Trophoblast cell (in vitro differentiated cells and primary cell): ENCODE results near the gene RASIP1.

Experiments used
- DNase-seq, 2 donors: peaks; one replicate each; pipeline ENCODE4 v3.0.0-alpha.2; 2016
- H2AFZ ChIP-seq: 2 replicates; pipeline ENCODE4 v1.6.1; 2013; ENCODE audit warnings: low read length, moderate library complexity, mild to moderate bottlenecking; ENCODE audit not compliant: insufficient read depth, poor library complexity
- H2AK5ac ChIP-seq: 2 replicates; pipeline ENCODE4 v1.6.1; 2013; ENCODE audit warnings: mild to moderate bottlenecking, low read length
- H2BK120ac ChIP-seq: 2 replicates; pipeline ENCODE4 v1.6.1; 2013; ENCODE audit warnings: low read length, mild to moderate bottlenecking, moderate library complexity; ENCODE audit not compliant: insufficient read depth, poor library complexity
- H2BK12ac ChIP-seq: 2 replicates; pipeline ENCODE4 v1.6.1; 2013; ENCODE audit warnings: mild to moderate bottlenecking, low read length, moderate library complexity
- H2BK5ac ChIP-seq: 2 replicates; pipeline ENCODE4 v1.6.1; 2013; ENCODE audit warnings: low read length, low read depth, moderate library complexity, mild to moderate bottlenecking; ENCODE audit not compliant: poor library complexity
- H3K14ac ChIP-seq: 2 replicates; pipeline ENCODE4 v1.6.1; 2013; ENCODE audit warnings: mild to moderate bottlenecking, low read length
- H3K18ac ChIP-seq: 2 replicates; pipeline ENCODE4 v1.6.1; 2013; ENCODE audit warnings: mild to moderate bottlenecking, low read length
- H3K23ac ChIP-seq: 2 replicates; pipeline ENCODE4 v1.6.1; 2013; ENCODE audit warnings: low read length
- H3K27ac ChIP-seq: 2 replicates; pipeline ENCODE4 v1.5.1; 2013; ENCODE audit warnings: low read depth, mild to moderate bottlenecking, inconsistent platforms, low read length, moderate library complexity
- H3K27me3 ChIP-seq: 2 replicates; pipeline ENCODE4 v1.6.1; 2013; ENCODE audit warnings: inconsistent platforms, mild to moderate bottlenecking, low read length, moderate library complexity; ENCODE audit not compliant: insufficient read depth
- H3K36me3 ChIP-seq, 2 experiments: 1 replicate in 1 of 2; 2 replicates in 1 of 2; pipeline ENCODE4 v1.6.1; 2013; ENCODE audit warnings: low read length in 2 of 2, mild to moderate bottlenecking in 2 of 2, moderate library complexity in 1 of 2; ENCODE audit not compliant: insufficient read depth in 2 of 2, control insufficient read depth in 1 of 2
- H3K4ac ChIP-seq: 2 replicates; pipeline ENCODE4 v1.6.1; 2013; ENCODE audit warnings: low read depth, mild to moderate bottlenecking, low read length, moderate library complexity
- H3K4me1 ChIP-seq, 2 experiments: 1 replicate in 1 of 2; 2 replicates in 1 of 2; pipeline ENCODE4 v1.6.1; 2013; ENCODE audit warnings: low read length in 2 of 2, mild to moderate bottlenecking in 2 of 2, moderate library complexity in 1 of 2; ENCODE audit not compliant: insufficient read depth in 2 of 2, control insufficient read depth in 1 of 2
- H3K4me2 ChIP-seq: 2 replicates; pipeline ENCODE4 v1.6.1; 2013; ENCODE audit warnings: inconsistent platforms, mild to moderate bottlenecking, low read length, moderate library complexity
- H3K4me3 ChIP-seq: 2 replicates; pipeline ENCODE4 v1.5.1; 2013; ENCODE audit warnings: mild to moderate bottlenecking, low read depth, low read length, inconsistent platforms
- H3K79me1 ChIP-seq: one replicate; pipeline ENCODE4 v1.6.1; 2013; ENCODE audit warnings: low read length
- H3K79me2 ChIP-seq: 2 replicates; pipeline ENCODE4 v1.6.1; 2013; ENCODE audit warnings: low read length, mild to moderate bottlenecking; ENCODE audit not compliant: control insufficient read depth, insufficient read depth, poor library complexity
- H3K9ac ChIP-seq: 2 replicates; pipeline ENCODE4 v1.6.1; 2013; ENCODE audit warnings: mild to moderate bottlenecking, low read length
- H3K9me3 ChIP-seq: 2 replicates; pipeline ENCODE4 v1.6.1; 2013; ENCODE audit warnings: low read depth, mild to moderate bottlenecking, control low read depth, inconsistent platforms, low read length; ENCODE audit not compliant: insufficient read depth
- H4K12ac ChIP-seq: 2 replicates; pipeline ENCODE4 v1.6.1; 2013; ENCODE audit warnings: low read depth, mild to moderate bottlenecking, low read length, moderate library complexity
- H4K8ac ChIP-seq: 2 replicates; pipeline ENCODE4 v1.6.1; 2013; ENCODE audit warnings: low read depth, mild to moderate bottlenecking, low read length, moderate library complexity
- H4K91ac ChIP-seq: one replicate; pipeline ENCODE4 v1.6.1; 2013; ENCODE audit warnings: low read depth, mild to moderate bottlenecking, low read length, moderate library complexity
- WGBS: extraction: QIAGEN DNeasy Blood & Tissue Kit; methylation state at CpG from one replicate; pipeline ENCODE4 v1.1.7; 2013; ENCODE audit warnings: missing lambda C conversion rate; ENCODE audit not compliant: insufficient read length, insufficient coverage; ENCODE audit errors: extremely low coverage; 5-methylcytosine and 5-hydroxymethylcytosine counted together

Gene RASIP1

DNA sequence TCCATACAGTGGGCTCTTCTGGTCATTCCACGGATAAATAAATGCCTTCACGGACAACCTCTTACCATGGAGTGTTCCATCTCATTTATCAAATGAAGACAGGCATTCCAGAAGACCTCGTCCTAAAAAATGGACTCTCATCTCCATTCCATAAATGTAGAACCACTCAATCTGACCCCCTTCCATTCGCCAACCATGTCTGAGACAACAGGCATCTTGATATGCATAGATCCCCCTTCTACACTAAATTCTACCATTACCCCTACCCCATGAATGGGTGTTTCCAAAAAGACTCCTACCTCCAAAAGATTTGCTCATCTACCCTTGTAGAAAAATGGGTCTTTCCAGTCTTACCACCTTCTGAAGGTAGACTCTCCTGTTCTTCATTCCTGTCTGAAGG lies 9.0 kb downstream of the RASIP1 start:
- Histone ChIP-seq H3K4me2 (no peak overlapping the region), H2AFZ (no peak overlapping the region), H2BK120ac (no peak overlapping the region), H3K18ac (no peak overlapping the region), H3K79me2 (no peaks in the 10 kb centered on the region), H2BK12ac (no peak overlapping the region), H3K14ac (no peak overlapping the region), H4K91ac (no peak overlapping the region), H2BK5ac (no peak overlapping the region), H4K12ac (no peak overlapping the region), H3K4me1 (no peaks in the 10 kb centered on the region), H3K4me3 (no peak overlapping the region), H4K8ac (no peak overlapping the region), H3K27me3 (no peaks in the 10 kb centered on the region), H3K9me3 (peaks cover 6% of the 10 kb centered on the region), H3K23ac (no peak overlapping the region), H3K36me3 (no peaks in the 10 kb centered on the region), H3K27ac (no peak overlapping the region), H3K9ac (no peak overlapping the region), H2AK5ac (no peak overlapping the region), H3K79me1 (peaks cover 3% of the 10 kb centered on the region), H3K4ac (no peak overlapping the region)
- no CpG with 5 or more reads among the region's 4 CpGs for WGBS
- no peak for DNase-seq

DNA sequence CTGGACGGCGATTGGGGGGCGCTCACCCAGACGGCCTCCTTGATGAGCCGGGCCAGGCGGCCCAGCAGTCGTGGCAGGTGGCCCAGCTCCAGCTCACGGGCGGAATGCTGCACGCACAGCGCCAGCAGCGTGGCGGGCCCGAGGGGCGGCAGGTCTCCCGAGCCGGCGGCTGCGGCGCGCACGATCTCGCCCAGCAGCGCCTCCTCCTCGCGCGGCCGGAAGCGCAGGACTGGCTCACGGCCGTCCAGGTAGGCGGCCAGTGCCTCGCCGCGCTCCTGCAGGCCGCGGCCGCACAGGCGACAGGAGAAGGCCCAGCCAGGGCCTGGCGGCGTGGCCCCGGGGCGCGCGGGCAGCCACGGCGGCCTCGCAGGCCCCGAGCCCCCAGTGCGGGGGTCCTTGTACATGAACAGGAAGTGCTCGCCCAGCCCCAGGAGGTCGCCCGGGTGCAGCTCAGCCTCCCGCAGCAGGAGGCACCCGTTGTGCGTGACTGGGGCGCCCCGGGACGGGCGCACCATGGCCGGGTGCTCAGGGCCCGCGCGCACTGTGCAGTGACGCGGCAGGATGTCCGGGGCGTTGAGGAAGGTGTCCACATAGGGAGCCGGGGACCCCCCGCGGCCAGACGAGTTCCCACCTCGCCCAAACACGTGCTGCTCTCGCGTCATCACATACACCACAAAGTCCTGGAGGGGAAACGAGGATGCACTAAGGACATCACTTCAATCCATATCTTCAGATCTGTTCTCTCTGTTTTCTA lies 11.3 kb downstream of the RASIP1 start:
- WGBS: no CpG with 5 or more reads among the region's 77 CpGs
- no peak for DNase-seq
- H3K27ac ChIP-seq: no peak overlapping the region

GRCh38 chr19:48726556-48726955 lies 13.9 kb downstream of the RASIP1 start:
- Histone ChIP-seq H3K27ac (no peak overlapping the region), H3K23ac (no peak overlapping the region), H3K18ac (no peak overlapping the region), H3K4ac (no peak overlapping the region), H3K4me2 (no peak overlapping the region), H3K27me3 (no peaks in the 10 kb centered on the region), H4K12ac (no peak overlapping the region), H3K79me2 (no peaks in the 10 kb centered on the region), H3K14ac (no peak overlapping the region), H2BK5ac (no peak overlapping the region), H4K8ac (no peak overlapping the region), H3K9me3 (peaks cover 6% of the 10 kb centered on the region), H3K9ac (no peak overlapping the region), H2BK12ac (no peak overlapping the region), H3K4me3 (no peak overlapping the region), H2AK5ac (no peak overlapping the region), H3K79me1 (no peaks in the 10 kb centered on the region), H3K36me3 (no peaks in the 10 kb centered on the region), H4K91ac (no peak overlapping the region), H3K4me1 (no peaks in the 10 kb centered on the region), H2BK120ac (no peak overlapping the region), H2AFZ (no peak overlapping the region)
- no peak for DNase-seq
- WGBS: no CpG with 5 or more reads among the region's 2 CpGs

More for the DNA sequence above, 11.3 kb downstream of the RASIP1 start:
- H3K4ac ChIP-seq: no peak overlapping the region
- H3K27me3 ChIP-seq: no peaks in the 10 kb centered on the region
- no peaks in the 10 kb centered on the region for H3K4me1 ChIP-seq
- no peak overlapping the region for H2AK5ac ChIP-seq
- H2BK12ac ChIP-seq: no peak overlapping the region
- no peaks in the 10 kb centered on the region for H3K36me3 ChIP-seq
- no peaks in the 10 kb centered on the region for H3K79me2 ChIP-seq
- no peak overlapping the region for H4K91ac ChIP-seq
- no peak overlapping the region for H3K4me3 ChIP-seq
- no peak overlapping the region for H4K12ac ChIP-seq
- no peak overlapping the region for H2BK120ac ChIP-seq
- no peak overlapping the region for H3K9ac ChIP-seq
- no peak overlapping the region for H2BK5ac ChIP-seq
- no peak overlapping the region for H3K14ac ChIP-seq
- no peak overlapping the region for H3K18ac ChIP-seq
- H2AFZ ChIP-seq: no peak overlapping the region
- H4K8ac ChIP-seq: no peak overlapping the region
- no peak overlapping the region for H3K23ac ChIP-seq
- H3K79me1 ChIP-seq: no peaks in the 10 kb centered on the region
- peaks cover 6% of the 10 kb centered on the region for H3K9me3 ChIP-seq
- H3K4me2 ChIP-seq: peak overlapping the region; percentile 32

DNA sequence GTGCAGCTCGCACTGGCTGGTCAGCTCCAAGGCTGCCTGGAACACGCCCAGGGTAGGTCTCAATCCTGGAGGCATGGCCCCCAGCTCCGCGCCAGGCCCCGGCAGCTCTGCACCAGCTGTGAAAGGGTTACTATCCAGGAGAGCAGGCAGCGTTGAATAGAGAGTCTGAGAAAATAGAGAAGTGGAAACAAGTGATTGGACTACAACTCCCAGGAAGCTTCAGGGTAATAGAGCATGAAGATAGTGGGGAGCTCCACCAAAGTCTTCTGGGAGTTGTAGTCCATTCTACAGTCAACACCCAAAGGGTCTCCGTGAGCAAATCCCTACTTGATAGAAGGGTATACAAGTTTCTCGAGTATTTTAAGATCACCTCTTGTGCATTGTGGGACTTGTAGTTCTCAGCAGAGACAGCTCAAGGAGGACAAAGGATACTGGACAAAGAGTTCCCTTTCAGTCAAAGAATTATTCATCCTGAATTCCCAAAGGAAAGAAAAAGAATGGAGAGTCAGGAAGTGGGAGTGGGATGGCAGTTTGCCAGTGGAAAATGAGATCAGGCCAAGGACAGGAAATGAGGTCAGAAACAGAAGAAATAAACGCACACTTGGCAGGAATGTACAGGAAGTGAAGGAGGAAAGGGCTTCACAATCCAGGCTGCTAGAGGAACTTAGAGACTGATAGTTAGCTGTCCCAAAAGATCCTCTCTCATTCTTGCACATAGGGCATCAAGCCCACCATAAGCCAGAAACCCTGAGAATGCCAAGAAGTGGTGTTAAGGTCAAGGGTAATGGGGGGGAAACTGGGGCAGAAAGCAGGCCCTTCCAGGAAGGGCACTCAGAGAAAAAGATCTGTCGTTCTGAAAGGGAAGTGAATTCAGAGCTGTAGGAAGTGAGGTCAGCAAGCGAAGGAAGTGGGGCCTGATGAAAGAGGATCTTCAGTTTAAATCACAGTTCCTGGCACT lies 15.3 kb downstream of the RASIP1 start:
- Histone ChIP-seq H3K4ac (no peak overlapping the region), H3K79me1 (peaks cover 3% of the 10 kb centered on the region), H2AK5ac (no peak overlapping the region), H2AFZ (no peak overlapping the region), H3K18ac (no peak overlapping the region), H3K9me3 (peaks cover 6% of the 10 kb centered on the region), H3K4me3 (peak overlapping the region; percentile 35), H3K4me1 (peaks cover 2 to 3% of the 10 kb centered on the region in 2 experiments), H4K8ac (peak overlapping the region; percentile 33), H3K9ac (no peak overlapping the region), H4K91ac (peak overlapping the region; percentile 47), H2BK120ac (no peak overlapping the region), H3K4me2 (no peak overlapping the region), H3K36me3 (no peaks in the 10 kb centered on the region), H2BK5ac (no peak overlapping the region), H3K79me2 (no peaks in the 10 kb centered on the region), H4K12ac (no peak overlapping the region), H3K23ac (no peak overlapping the region), H3K14ac (no peak overlapping the region), H3K27ac (no peak overlapping the region), H3K27me3 (no peaks in the 10 kb centered on the region), H2BK12ac (no peak overlapping the region)
- DNase-seq: peak in 1 of 2 donors; percentile 59
- WGBS: no CpG with 5 or more reads among the region's 11 CpGs
